Measurements from ENCODE around the gene RAB11FIP4.

RAB11FIP4 gene

GRCh38 chr17:31513731-31514427, 122.4 kb downstream of the RAB11FIP4 start:
- no peak for TF ChIP-seq CTCF (IDR thresholded peaks at IDR 0.05; ENCODE audit: insufficient read depth, missing control alignments)
- DNase-seq (ENCODE audit: insufficient read length, low spot score) (no peak), FAIRE-seq (no peak)

- DNase-seq (ENCODE audit: insufficient read length, low spot score), result no peak
- no peak for TF ChIP-seq CTCF (IDR thresholded peaks at IDR 0.05; ENCODE audit: insufficient read depth, missing control alignments)
These were observed 123.8 kb downstream of the RAB11FIP4 start for GRCh38 chr17:31515267-31515666.

GRCh38 chr17:31517524-31517923, 126.0 kb downstream of the RAB11FIP4 start:
- peak; percentile 60 for TF ChIP-seq CTCF (IDR thresholded peaks at IDR 0.05; ENCODE audit: insufficient read depth, missing control alignments)
- DNase-seq (ENCODE audit: insufficient read length, low spot score) (no peak), FAIRE-seq (no peak)

More at GRCh38 chr17:31515267-31515666, 123.8 kb downstream of the RAB11FIP4 start:
- FAIRE-seq, result no peak

GRCh38 chr17:31518478-31518877, 127.0 kb downstream of the RAB11FIP4 start:
- DNase-seq (ENCODE audit: insufficient read length, low spot score) (no peak), FAIRE-seq (no peak)
- TF ChIP-seq CTCF (IDR thresholded peaks at IDR 0.05; ENCODE audit: insufficient read depth, missing control alignments), result no peak

GRCh38 chr17:31521632-31522283, 130.3 kb downstream of the RAB11FIP4 start:
- FAIRE-seq (no peak), DNase-seq (ENCODE audit: insufficient read length, low spot score) (no peak)
- no peak for TF ChIP-seq CTCF (IDR thresholded peaks at IDR 0.05; ENCODE audit: insufficient read depth, missing control alignments)

GRCh38 chr17:31522284-31522931, 130.9 kb downstream of the RAB11FIP4 start:
- no peak for TF ChIP-seq CTCF (IDR thresholded peaks at IDR 0.05; ENCODE audit: insufficient read depth, missing control alignments)
- DNase-seq (ENCODE audit: insufficient read length, low spot score) (no peak), FAIRE-seq (no peak)
